ENCODE data around the gene TMEM108. TPM values are rescaled to one million over a fixed set of nuclear protein-coding genes. Genes with fewer than 3 reads are reported as not detected.

TMEM108 gene
- total RNA-seq, 1 experiment from 2014 or later, result not detected

DNA sequence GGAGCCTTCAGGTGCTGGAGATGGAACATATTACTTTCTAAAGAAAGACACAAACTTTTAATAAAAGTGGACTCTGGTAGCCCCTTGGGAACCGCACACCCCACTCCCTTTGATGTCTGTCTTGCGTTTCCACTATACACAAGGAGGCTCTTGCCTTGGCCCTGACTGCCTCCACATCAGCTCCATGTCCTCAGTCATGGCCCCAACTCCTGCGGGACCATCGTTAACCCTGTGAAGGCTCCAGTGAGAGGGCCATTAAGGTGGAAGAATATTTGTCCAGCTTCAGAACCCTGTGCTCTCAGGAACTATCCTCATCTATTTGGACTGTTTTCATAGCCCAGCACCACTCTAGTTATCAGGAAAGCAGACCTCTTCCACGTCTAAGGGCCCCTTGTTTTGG, 345.6 kb downstream of the TMEM108 start:
- no peaks in the 10 kb centered on the region for H3K9me3 ChIP-seq (ENCODE audit: control insufficient read depth in 1 of 2, insufficient read depth in 1 of 2, low read depth in 1 of 2, low read length in 2 of 2)
- ChIA-PET POLR2A (no interaction called here), RAD21 (ENCODE audit: low non-redundant PET in 1 of 2, low total read pairs in 2 of 2, uncharacterized antibody in 2 of 2, unreplicated experiment in 2 of 2) (interaction anchor here (0.8 to 1.3 kb wide), 2 partner anchors 342 kb away, joined by 3 to 4 read pairs; no protein-coding TSS in a partner anchor), CTCF (interaction anchor here (4.4 kb wide), 2 partner anchors 342 to 652 kb away, joined by 25 to 38 read pairs; no protein-coding TSS in a partner anchor)
- no peaks in the 10 kb centered on the region for H3K9me2 ChIP-seq (ENCODE audit: insufficient read depth)
- BruUV-seq (replicated peaks), result no TSS peak
- H3K27me3 ChIP-seq (ENCODE audit: insufficient read depth, low read length), result peaks cover 66% of the 10 kb centered on the region
- intact Hi-C loops (cut with micrococcal nuclease), result loop anchor here (1.0 to 10.0 kb wide), 5 partner anchors 342 to 1029 kb away; no protein-coding TSS in a partner anchor
- no peaks in the 10 kb centered on the region for H3K36me3 ChIP-seq (ENCODE audit: control insufficient read depth in 1 of 2, insufficient read depth in 2 of 2, low read length in 2 of 2)
- no peak overlapping the region for H3K4me3 ChIP-seq (replicated peaks in 1 of 2; ENCODE audit: low read depth in 1 of 2, low read length in 2 of 2)
- no peak overlapping the region for H3K9ac ChIP-seq (ENCODE audit: low read length)
- ATAC-seq (no peak), DNase-seq (ENCODE audit: low read depth, low spot score) (no peak)
- no peaks in the 10 kb centered on the region for H4K20me1 ChIP-seq (ENCODE audit: insufficient read depth)
- H3K4me2 ChIP-seq (ENCODE audit: low read length), result no peak overlapping the region
- H3K4me1 ChIP-seq (ENCODE audit: control insufficient read depth in 1 of 2, insufficient read depth in 2 of 2, low read length in 2 of 2), result peaks cover 6 to 16% of the 10 kb centered on the region in 2 experiments
- no peaks in the 10 kb centered on the region for H3K79me2 ChIP-seq (ENCODE audit: insufficient read depth, low read length)
- no peak overlapping the region for H2AFZ ChIP-seq (ENCODE audit: low read depth, low read length, poor library complexity, severe bottlenecking)
- no peak overlapping the region for H3K27ac ChIP-seq (ENCODE audit: low read depth, low read length)
- no peak for TF ChIP-seq EZH2phosphoT487 (IDR thresholded peaks at IDR 0.05; ENCODE audit: borderline replicate concordance)
- no peak for TF ChIP-seq FOSL1 (IDR thresholded peaks at IDR 0.05; ENCODE audit: low read depth)
- no peak for TF ChIP-seq YY1 (IDR thresholded peaks at IDR 0.05; ENCODE audit: extremely low read depth, insufficient replicate concordance, low read depth, low read length)
- TF ChIP-seq ATF3 (IDR thresholded peaks at IDR 0.05), result no peak
- TF ChIP-seq ELF1 (IDR thresholded peaks at IDR 0.05; ENCODE audit: borderline replicate concordance, low read depth), result no peak
- no peak for TF ChIP-seq ZBTB33 (IDR thresholded peaks at IDR 0.05; ENCODE audit: extremely low read depth, insufficient replicate concordance, low read length)
- TF ChIP-seq POLR2A (IDR thresholded peaks at IDR 0.05; ENCODE audit: borderline replicate concordance, extremely low read depth, insufficient read depth, insufficient read length), result no peak
- no peak for TF ChIP-seq EGR1 (IDR thresholded peaks at IDR 0.05; ENCODE audit: low read depth)
- no peak for TF ChIP-seq POLR2AphosphoS5 (IDR thresholded peaks at IDR 0.05; ENCODE audit: low read depth, low read length)
- no peak for TF ChIP-seq SRF (IDR thresholded peaks at IDR 0.05; ENCODE audit: low read depth)
- TF ChIP-seq ZFX (IDR thresholded peaks at IDR 0.05), result no peak
- no peak for TF ChIP-seq SP1 (IDR thresholded peaks at IDR 0.05; ENCODE audit: low read depth)
